HepG2 (cell line): ENCODE measurements around the gene ZNF37A. TPM values are rescaled to one million over a fixed set of nuclear protein-coding genes. Genes with fewer than 3 reads are reported as not detected.
A peak's percentile ranks its signal among the peaks of the same experiment; 100 is the strongest.

Experiments used
- CCDC6 ChIP-seq: sonication (generic); formaldehyde crosslinking; IDR thresholded peaks from 2 replicates; pipeline ENCODE4 v1.8.1; 2022; ENCODE audit warnings: mild to moderate bottlenecking, missing genetic modification reagents, moderate library complexity
- CERS6 ChIP-seq: sonication (generic); formaldehyde crosslinking; IDR thresholded peaks from 2 replicates; pipeline ENCODE4 v1.5.0; 2020; ENCODE audit warnings: missing genetic modification reagents
- EP300 ChIP-seq, 3 experiments: sonication (generic) in 1 of 3; formaldehyde crosslinking in 1 of 3; IDR thresholded peaks; 2 replicates each; pipeline versions ENCODE4 v1.5.1 to v1.6.1; 2011 to 2020; ENCODE audit warnings: low read depth in 2 of 3, low read length in 2 of 3, borderline replicate concordance in 1 of 3, improper control_type of control experiment in 1 of 3, mild to moderate bottlenecking in 1 of 3, missing genetic modification reagents in 1 of 3, moderate library complexity in 1 of 3
- GLMP ChIP-seq: sonication (generic); formaldehyde crosslinking; IDR thresholded peaks from 2 replicates; pipeline ENCODE4 v1.9.0; 2021; ENCODE audit warnings: missing genetic modification reagents, mild to moderate bottlenecking, borderline replicate concordance
- HDAC1 ChIP-seq: sonication (generic); formaldehyde crosslinking; IDR thresholded peaks from 2 replicates; pipeline ENCODE4 v1.5.1; 2020; ENCODE audit warnings: mild to moderate bottlenecking, missing genetic modification reagents
- IRF1 ChIP-seq: sonication (generic); formaldehyde crosslinking; IDR thresholded peaks from 2 replicates; pipeline ENCODE4 v1.4.0; 2020; ENCODE audit warnings: low read depth, mild to moderate bottlenecking, missing genetic modification reagents
- JARID2 ChIP-seq: sonication (generic); formaldehyde crosslinking; IDR thresholded peaks from 2 replicates; pipeline ENCODE4 v1.8.1; 2023; ENCODE audit warnings: missing genetic modification reagents, inconsistent platforms; ENCODE audit not compliant: insufficient replicate concordance
- MED13 ChIP-seq: sonication (generic); formaldehyde crosslinking; IDR thresholded peaks from 2 replicates; pipeline ENCODE4 v1.5.0; 2020; ENCODE audit warnings: missing genetic modification reagents
- MTA1 ChIP-seq: sonication (generic); formaldehyde crosslinking; IDR thresholded peaks from 2 replicates; pipeline ENCODE4 v1.4.0; 2020; ENCODE audit warnings: missing genetic modification reagents, mild to moderate bottlenecking, borderline replicate concordance
- NFATC3 ChIP-seq: sonication (generic); formaldehyde crosslinking; IDR thresholded peaks from 2 replicates; pipeline ENCODE4 v1.5.1; 2020; ENCODE audit warnings: mild to moderate bottlenecking, missing genetic modification reagents
- PAWR ChIP-seq: sonication (generic); formaldehyde crosslinking; IDR thresholded peaks from 2 replicates; pipeline ENCODE4 v1.4.0; 2020; ENCODE audit warnings: missing genetic modification reagents, mild to moderate bottlenecking, borderline replicate concordance
- POLR2AphosphoS5 ChIP-seq: IDR thresholded peaks from 2 replicates; pipeline ENCODE4 v1.6.1; 2012; ENCODE audit warnings: low read depth, low read length
- PRDM10 ChIP-seq: sonication (generic); formaldehyde crosslinking; IDR thresholded peaks from 2 replicates; pipeline ENCODE4 v1.4.0; 2020; ENCODE audit warnings: low read depth, missing genetic modification reagents
- ZEB1 ChIP-seq: IDR thresholded peaks from 2 replicates; pipeline ENCODE4 v1.6.1; 2012; ENCODE audit warnings: mild to moderate bottlenecking, low read depth, inconsistent platforms; ENCODE audit not compliant: insufficient replicate concordance
- ZFP62 ChIP-seq: sonication (generic); formaldehyde crosslinking; IDR thresholded peaks from 2 replicates; pipeline ENCODE4 v1.4.0; 2020; ENCODE audit warnings: missing genetic modification reagents
- ZFP91 ChIP-seq: sonication (generic); formaldehyde crosslinking; IDR thresholded peaks from 2 replicates; pipeline ENCODE4 v1.9.0; 2022; ENCODE audit warnings: missing genetic modification reagents, mild to moderate bottlenecking, borderline replicate concordance
- ZNF136 ChIP-seq: sonication (generic); formaldehyde crosslinking; IDR thresholded peaks from 2 replicates; pipeline ENCODE4 v1.8.1; 2022; ENCODE audit warnings: low read depth, mild to moderate bottlenecking, moderate library complexity, missing genetic modification reagents
- ZNF230 ChIP-seq: sonication (generic); formaldehyde crosslinking; IDR thresholded peaks from 2 replicates; pipeline ENCODE4 v1.4.0; 2020; ENCODE audit warnings: mild to moderate bottlenecking, missing genetic modification reagents
- ZNF556 ChIP-seq: sonication (generic); formaldehyde crosslinking; IDR thresholded peaks from 2 replicates; pipeline ENCODE4 v1.4.0; 2020; ENCODE audit warnings: mild to moderate bottlenecking, missing genetic modification reagents, borderline replicate concordance
- ZNF782 ChIP-seq: sonication (generic); formaldehyde crosslinking; IDR thresholded peaks from 2 replicates; pipeline ENCODE4 v1.4.0; 2020; ENCODE audit warnings: missing genetic modification reagents, mild to moderate bottlenecking, borderline replicate concordance
- polyA plus RNA-seq, 8 experiments: library from polyadenylated mRNA; depleted of rRNA in 3 of 8; stranded (reverse) in 7 of 8; unstranded in 1 of 8; fragments of >200 nt; fragmentation: Illumina TruSeq in 4 of 8; extraction: Trizol in 4 of 8; gene quantifications; 2 replicates each; pipeline versions ENCODE4 v1.2.1 to v1.2.3, GENCODE V29; 2011 to 2016; ENCODE audit warnings: low read depth in 4 of 8, missing spikeins in 1 of 8, mixed read lengths in 1 of 8; ENCODE audit not compliant: insufficient read depth in 1 of 8
- total RNA-seq, 5 experiments: library from RNA; depleted of rRNA; stranded (reverse); fragments of >200 nt; fragmentation: Illumina TruSeq; extraction: Trizol; gene quantifications; 2 replicates each; pipeline ENCODE4 v1.2.3, GENCODE V29; 2016; ENCODE audit warnings: low read depth in 1 of 5

ZNF37A gene
- total and polyA plus RNA-seq, 2 of the 13 experiments (the other 11 are each of a cell fraction or from before 2014, with no cell fraction given) = 8.0 to 12.6 TPM

- TF ChIP-seq PRDM10 (CRISPR knock-in tag) = no peak
- TF ChIP-seq ZEB1 = no peak
- TF ChIP-seq ZNF230 (CRISPR knock-in tag) = no peak; the same call in 1 of the 2 replicates
- no peak for TF ChIP-seq EP300 (IDR thresholded peaks at IDR 0.05; ENCODE audit: low read depth in 2 of 2, low read length in 2 of 2)
- no peak for TF ChIP-seq EP300 (CRISPR knock-in tag; IDR thresholded peaks at IDR 0.05; ENCODE audit: borderline replicate concordance)
- TF ChIP-seq MTA1 (CRISPR knock-in tag) = no peak
- no peak for TF ChIP-seq MED13 (CRISPR knock-in tag)
- no peak for TF ChIP-seq ZFP62 (CRISPR knock-in tag)
- TF ChIP-seq HDAC1 (CRISPR knock-in tag) = no peak
- no peak for TF ChIP-seq PAWR
- no peak for TF ChIP-seq ZNF136 (CRISPR knock-in tag)
- TF ChIP-seq JARID2 = no peak
- no peak for TF ChIP-seq IRF1 (CRISPR knock-in tag)
- no peak for TF ChIP-seq CERS6
- TF ChIP-seq ZFP91 (CRISPR knock-in tag) = no peak; the same call in 1 of the 2 replicates
- no peak for TF ChIP-seq GLMP (CRISPR knock-in tag)
- no peak for TF ChIP-seq ZNF556 (CRISPR knock-in tag)
- no peak for TF ChIP-seq CCDC6 (CRISPR knock-in tag)
- no peak for TF ChIP-seq NFATC3 (CRISPR knock-in tag)
- TF ChIP-seq ZNF782 (CRISPR knock-in tag) = no peak
- TF ChIP-seq POLR2AphosphoS5 = peak; percentile 70
Measured at GRCh38 chr10:38094158-38094926, at the start of gene ZNF37A (continued).
